H9 (cell line): Measurements from ENCODE around the gene BAX. TPM values are rescaled to one million over a fixed set of nuclear protein-coding genes. Genes with fewer than 3 reads are reported as not detected.

Source experiments
- DNase-seq: peaks from one replicate; pipeline ENCODE4 v3.0.0-alpha.2; 2017
- H2AFZ ChIP-seq: one replicate; pipeline ENCODE4 v1.6.1; 2013; ENCODE audit warnings: mild to moderate bottlenecking, low read length, control low read depth, moderate library complexity
- H2AK5ac ChIP-seq: 2 replicates; pipeline ENCODE4 v1.6.1; 2013; ENCODE audit warnings: low read length, control low read depth, mixed read lengths; ENCODE audit not compliant: insufficient read length
- H2BK120ac ChIP-seq: one replicate; pipeline ENCODE4 v1.6.1; 2013; ENCODE audit warnings: low read depth, mild to moderate bottlenecking, low read length, control low read depth, inconsistent platforms; ENCODE audit not compliant: poor library complexity, severe bottlenecking
- H2BK12ac ChIP-seq: 2 replicates; pipeline ENCODE4 v1.6.1; 2013; ENCODE audit warnings: low read length, control low read depth, mixed read lengths, low read depth; ENCODE audit not compliant: insufficient read length
- H2BK15ac ChIP-seq: 2 replicates; pipeline ENCODE4 v1.6.1; 2013; ENCODE audit warnings: low read depth, low read length, control low read depth
- H2BK20ac ChIP-seq: one replicate; pipeline ENCODE4 v1.6.1; 2013; ENCODE audit warnings: low read depth, mild to moderate bottlenecking, low read length, control low read depth, inconsistent platforms; ENCODE audit not compliant: poor library complexity, severe bottlenecking
- H2BK5ac ChIP-seq: 2 replicates; pipeline ENCODE4 v1.6.1; 2013; ENCODE audit warnings: low read length, control low read depth, mixed read lengths; ENCODE audit not compliant: insufficient read length
- H3K14ac ChIP-seq: 2 replicates; pipeline ENCODE4 v1.6.1; 2013; ENCODE audit warnings: low read length, control low read depth; ENCODE audit not compliant: insufficient read depth
- H3K18ac ChIP-seq: 2 replicates; pipeline ENCODE4 v1.6.1; 2013; ENCODE audit warnings: low read depth, mild to moderate bottlenecking, mixed read lengths, low read length, control low read depth; ENCODE audit not compliant: insufficient read length
- H3K23ac ChIP-seq: 2 replicates; pipeline ENCODE4 v1.6.1; 2013; ENCODE audit warnings: low read length, control low read depth, mixed read lengths, low read depth; ENCODE audit not compliant: insufficient read length
- H3K23me2 ChIP-seq: 2 replicates; pipeline ENCODE4 v1.6.1; 2013; ENCODE audit warnings: low read depth, mild to moderate bottlenecking, mixed read lengths, low read length, control low read depth; ENCODE audit not compliant: insufficient read length, poor library complexity, severe bottlenecking
- H3K27ac ChIP-seq: 2 replicates; pipeline ENCODE4 v1.5.1; 2013; ENCODE audit warnings: low read length, control low read depth, mixed read lengths, low read depth; ENCODE audit not compliant: insufficient read length
- H3K27me3 ChIP-seq: 2 replicates; pipeline ENCODE4 v1.6.1; 2013; ENCODE audit warnings: low read length, control low read depth, inconsistent platforms; ENCODE audit not compliant: insufficient read depth
- H3K4ac ChIP-seq: 2 replicates; pipeline ENCODE4 v1.6.1; 2013; ENCODE audit warnings: low read depth, mild to moderate bottlenecking, control low read depth, inconsistent platforms, low read length, moderate library complexity
- H3K4me1 ChIP-seq: 2 replicates; pipeline ENCODE4 v1.6.1; 2013; ENCODE audit warnings: low read length, control low read depth, inconsistent platforms; ENCODE audit not compliant: insufficient read depth
- H3K4me2 ChIP-seq: 2 replicates; pipeline ENCODE4 v1.6.1; 2013; ENCODE audit warnings: low read length, control low read depth, mixed read lengths; ENCODE audit not compliant: insufficient read length, insufficient read depth
- H3K56ac ChIP-seq: 2 replicates; pipeline ENCODE4 v1.6.1; 2013; ENCODE audit warnings: low read depth, mild to moderate bottlenecking, mixed read lengths, low read length, control low read depth; ENCODE audit not compliant: insufficient read length
- H3K79me1 ChIP-seq: 2 replicates; pipeline ENCODE4 v1.6.1; 2013; ENCODE audit warnings: low read depth, mild to moderate bottlenecking, moderate library complexity, low read length, control low read depth, inconsistent platforms; ENCODE audit not compliant: insufficient read depth, poor library complexity, severe bottlenecking
- H3K79me2 ChIP-seq: 2 replicates; pipeline ENCODE4 v1.6.1; 2013; ENCODE audit warnings: low read length, control low read depth, inconsistent platforms; ENCODE audit not compliant: insufficient read depth
- H3K9ac ChIP-seq: 2 replicates; pipeline ENCODE4 v1.6.1; 2013; ENCODE audit warnings: low read length, control low read depth, mixed read lengths; ENCODE audit not compliant: insufficient read length; ENCODE audit errors: extremely low read depth
- H3K9me3 ChIP-seq: one replicate; pipeline ENCODE4 v1.6.1; 2013; ENCODE audit warnings: low read depth, low read length, inconsistent platforms; ENCODE audit not compliant: control insufficient read depth
- H3T11ph ChIP-seq: one replicate; pipeline ENCODE4 v1.6.1; 2013; ENCODE audit warnings: mild to moderate bottlenecking, low read length, control low read depth, inconsistent platforms
- H4K20me1 ChIP-seq: one replicate; pipeline ENCODE4 v1.6.1; 2013; ENCODE audit not compliant: control insufficient read depth, insufficient read length, insufficient read depth
- H4K5ac ChIP-seq: 2 replicates; pipeline ENCODE4 v1.6.1; 2013; ENCODE audit warnings: low read depth, mild to moderate bottlenecking, mixed read lengths, low read length, control low read depth; ENCODE audit not compliant: insufficient read length
- H4K8ac ChIP-seq: replicated peaks from 2 replicates; pipeline ENCODE4 v1.6.1; 2013; ENCODE audit warnings: low read length, control low read depth, mixed read lengths, low read depth; ENCODE audit not compliant: insufficient read length
- H4K91ac ChIP-seq: 2 replicates; pipeline ENCODE4 v1.6.1; 2013; ENCODE audit warnings: low read depth, mild to moderate bottlenecking, moderate library complexity, mixed read lengths, low read length, control low read depth; ENCODE audit not compliant: insufficient read length
- H3K27ac Mint-ChIP-seq, 3 experiments: 2 replicates in 2 of 3; 3 replicates in 1 of 3; pipeline ENCODE4 v1.8.0; 2020 to 2021; ENCODE audit warnings: mixed read lengths in 3 of 3, mild to moderate bottlenecking in 1 of 3, moderate library complexity in 1 of 3
- H3K27me3 Mint-ChIP-seq: 2 replicates; pipeline ENCODE4 v1.8.0; 2021; ENCODE audit warnings: low read depth, mild to moderate bottlenecking, moderate library complexity, mixed read lengths
- H3K36me3 Mint-ChIP-seq, 3 experiments: 2 replicates in 2 of 3; 3 replicates in 1 of 3; pipeline ENCODE4 v1.8.0; 2020 to 2021; ENCODE audit warnings: low read depth in 3 of 3, mixed read lengths in 3 of 3; ENCODE audit not compliant: insufficient read depth in 1 of 3
- H3K4me1 Mint-ChIP-seq, 2 experiments: 2 replicates each; pipeline ENCODE4 v1.8.0; 2020; ENCODE audit warnings: mixed read lengths in 2 of 2
- H3K4me3 Mint-ChIP-seq, 2 experiments: 2 replicates in 1 of 2; 3 replicates in 1 of 2; pipeline ENCODE4 v1.8.0; 2020 to 2021; ENCODE audit warnings: mild to moderate bottlenecking in 2 of 2, mixed read lengths in 2 of 2, moderate library complexity in 1 of 2
- H3K9me3 Mint-ChIP-seq, 2 experiments: 2 replicates in 1 of 2; 3 replicates in 1 of 2; pipeline ENCODE4 v1.8.0; 2020; ENCODE audit warnings: mild to moderate bottlenecking in 2 of 2, mixed read lengths in 2 of 2, moderate library complexity in 1 of 2
- CTCF ChIP-seq: fragments of 200-600 bp; sonication (generic); conservative IDR thresholded peaks from 3 replicates; pipeline ENCODE4 v1.8.0; 2021; ENCODE audit warnings: antibody characterized with exemption, mild to moderate bottlenecking
- WGBS: extraction: QIAGEN DNeasy Blood & Tissue Kit; methylation state at CpG from one replicate; pipeline ENCODE4 v1.1.7; 2013; ENCODE audit warnings: missing lambda C conversion rate, low lambda C conversion rate, mixed read lengths; ENCODE audit not compliant: insufficient read length; ENCODE audit errors: extremely low coverage; 5-methylcytosine and 5-hydroxymethylcytosine counted together
- total RNA-seq: library from RNA; stranded (reverse); gene quantifications from 2 replicates; pipeline ENCODE4 v1.2.1, GENCODE V29; 2021

Gene BAX
- total RNA-seq, 1 experiment from 2014 or later: 310 TPM

- Histone ChIP-seq H3K9me3 (no peaks in the 10 kb centered on the region), H4K20me1 (no peaks in the 10 kb centered on the region), H3K9ac (no peak overlapping the region), H3K4me1 (no peaks in the 10 kb centered on the region), H4K8ac (no peak overlapping the region), H2BK20ac (no peak overlapping the region), H2BK120ac (no peak overlapping the region), H4K91ac (no peak overlapping the region), H3K23me2 (peaks cover 4% of the 10 kb centered on the region), H3K27ac (no peak overlapping the region), H3K4me2 (no peak overlapping the region), H2BK5ac (no peak overlapping the region), H3K27me3 (no peaks in the 10 kb centered on the region), H2AFZ (no peak overlapping the region), H3K4ac (no peak overlapping the region), H3K14ac (no peak overlapping the region), H3T11ph (no peak overlapping the region), H3K23ac (no peak overlapping the region), H3K79me1 (no peaks in the 10 kb centered on the region), H3K79me2 (no peaks in the 10 kb centered on the region), H2AK5ac (no peak overlapping the region), H3K56ac (no peak overlapping the region), H3K18ac (no peak overlapping the region), H4K5ac (no peak overlapping the region), H2BK15ac (no peak overlapping the region), H2BK12ac (no peak overlapping the region)
- Mint-ChIP-seq H3K9me3 (no peaks in the 10 kb centered on the region; a peak in 2 of 5 replicates), H3K27ac (no peak overlapping the region), H3K36me3 (peaks cover 4 to 16% (median 4%) of the 10 kb centered on the region in 3 experiments), H3K27me3 (peaks cover 39% of the 10 kb centered on the region), H3K4me1 (peaks cover 12 to 20% of the 10 kb centered on the region in 2 experiments), H3K4me3 (no peak overlapping the region)
- WGBS: no CpG with 5 or more reads among the region's 25 CpGs
- no peak for DNase-seq
- TF ChIP-seq CTCF: no peak
Observed at GRCh38 chr19:48935864-48936263, 18.8 kb upstream of the BAX start.
